Fibroblast of lung (primary cell): ENCODE results near the gene MAP3K1. TPM values are rescaled to one million over a fixed set of nuclear protein-coding genes. Genes with fewer than 3 reads are reported as not detected.

Source experiments
- DNase-seq, 2 donors: peaks; one replicate each; pipeline versions ENCODE4 v3.0.0 to v3.0.0-alpha.2; 2010; ENCODE audit warnings: low read depth in 2 of 2
- H2AFZ ChIP-seq: 2 replicates; pipeline ENCODE4 v1.5.1; 2012; ENCODE audit warnings: low read length, control low read depth, inconsistent platforms
- H3K27ac ChIP-seq: 2 replicates; pipeline ENCODE4 v1.5.1; 2011; ENCODE audit warnings: low read length, control low read depth; ENCODE audit not compliant: insufficient read depth
- H3K27me3 ChIP-seq: 2 replicates; pipeline ENCODE4 v1.5.1; 2011; ENCODE audit warnings: mild to moderate bottlenecking, low read length; ENCODE audit not compliant: control insufficient read depth, insufficient read depth
- H3K36me3 ChIP-seq: 2 replicates; pipeline ENCODE4 v1.5.1; 2011; ENCODE audit warnings: low read length; ENCODE audit not compliant: control insufficient read depth, insufficient read depth
- H3K4me1 ChIP-seq: 2 replicates; pipeline ENCODE4 v1.5.1; 2011; ENCODE audit warnings: low read length; ENCODE audit not compliant: control insufficient read depth, insufficient read depth; ENCODE audit errors: extremely low read depth
- H3K4me2 ChIP-seq: 2 replicates; pipeline ENCODE4 v1.5.1; 2011; ENCODE audit warnings: low read length, control low read depth; ENCODE audit not compliant: insufficient read depth; ENCODE audit errors: extremely low read depth
- H3K4me3 ChIP-seq, 4 experiments: fragments of 200-600 bp in 1 of 4; sonication (generic) in 1 of 4; replicated peaks in 1 of 4; 2 replicates each; pipeline ENCODE4 v1.5.1; 2011 to 2016; ENCODE audit warnings: low read length in 4 of 4, low read depth in 3 of 4, mild to moderate bottlenecking in 3 of 4, control low read depth in 2 of 4, inconsistent platforms in 1 of 4, mixed read lengths in 1 of 4; ENCODE audit not compliant: insufficient read depth in 1 of 4; ENCODE audit errors: control extremely low read depth in 1 of 4
- H3K79me2 ChIP-seq: 2 replicates; pipeline ENCODE4 v1.5.1; 2012; ENCODE audit warnings: mild to moderate bottlenecking, low read length, inconsistent platforms; ENCODE audit not compliant: control insufficient read depth, insufficient read depth
- H3K9ac ChIP-seq: 2 replicates; pipeline ENCODE4 v1.5.1; 2011; ENCODE audit warnings: mild to moderate bottlenecking, low read length, control low read depth; ENCODE audit not compliant: insufficient read depth
- H3K9me3 ChIP-seq: 2 replicates; pipeline ENCODE4 v1.5.1; 2012; ENCODE audit warnings: low read depth, low read length; ENCODE audit not compliant: control insufficient read depth, insufficient read depth
- H4K20me1 ChIP-seq: 2 replicates; pipeline ENCODE4 v1.5.1; 2011; ENCODE audit warnings: low read length; ENCODE audit not compliant: control insufficient read depth, insufficient read depth; ENCODE audit errors: extremely low read depth
- EZH2 ChIP-seq: IDR thresholded peaks from 2 replicates; pipeline ENCODE4 v1.5.1; 2012; ENCODE audit warnings: low read length, control low read depth, mild to moderate bottlenecking; ENCODE audit errors: missing control alignments
- polyA plus RNA-seq, 2 donors: library from polyadenylated mRNA; depleted of rRNA in 1 of 2; stranded (reverse) in 1 of 2; unstranded in 1 of 2; fragments of >200 nt; gene quantifications; 2 replicates each; pipeline ENCODE4 v1.2.1, GENCODE V29; 2011 to 2012; ENCODE audit warnings: missing spikeins in 1 of 2
- total RNA-seq: library from RNA; depleted of rRNA; stranded (reverse); fragments of >200 nt; gene quantifications from 2 replicates; pipeline ENCODE4 v1.2.1, GENCODE V29; 2014
- TF ChIP-seq, protein P1 (sequence below), 2 donors: IDR thresholded peaks in 1 of 2; conservative IDR thresholded peaks in 1 of 2; 1 replicate in 1 of 2; 2 replicates in 1 of 2; pipeline ENCODE4 v1.5.1; 2011 to 2012; ENCODE audit warnings: low read length in 2 of 2, control low read depth in 1 of 2, inconsistent platforms in 1 of 2, low read depth in 1 of 2, mild to moderate bottlenecking in 1 of 2

Gene MAP3K1
- total and polyA plus RNA-seq, 2 donors (not counting 1 experiment from before 2014, with no cell fraction given) = 5.3 to 6.8 TPM

DNA sequence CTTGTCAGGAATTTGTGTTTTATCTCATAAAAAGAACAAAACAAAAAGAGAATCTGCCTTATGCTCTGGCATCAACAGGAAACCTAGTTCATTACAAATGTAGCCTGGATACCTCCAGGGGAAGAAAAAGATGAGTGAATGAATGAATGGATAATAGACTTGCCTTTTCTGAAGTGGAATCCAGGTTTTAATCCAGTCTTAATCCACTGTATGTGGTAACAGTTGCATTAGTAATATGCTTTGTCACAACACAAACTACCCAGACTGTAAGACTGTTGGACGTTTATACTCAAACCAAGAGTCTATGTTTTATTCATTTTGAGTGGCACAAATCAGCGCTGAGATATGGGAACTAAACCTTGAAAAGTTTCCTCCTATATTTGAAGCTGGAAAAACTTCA lies 32.1 kb upstream of the MAP3K1 start:
- Histone ChIP-seq H3K4me2 (no peak overlapping the region), H3K27ac (no peak overlapping the region), H3K4me1 (no peaks in the 10 kb centered on the region), H3K4me3 (no peak overlapping the region), H3K9me3 (no peaks in the 10 kb centered on the region), H4K20me1 (no peaks in the 10 kb centered on the region), H3K9ac (no peak overlapping the region), H2AFZ (no peak overlapping the region), H3K27me3 (no peaks in the 10 kb centered on the region), H3K79me2 (no peaks in the 10 kb centered on the region), H3K36me3 (no peaks in the 10 kb centered on the region)
- no peak for TF ChIP-seq EZH2
- TF ChIP-seq, protein P1, sequence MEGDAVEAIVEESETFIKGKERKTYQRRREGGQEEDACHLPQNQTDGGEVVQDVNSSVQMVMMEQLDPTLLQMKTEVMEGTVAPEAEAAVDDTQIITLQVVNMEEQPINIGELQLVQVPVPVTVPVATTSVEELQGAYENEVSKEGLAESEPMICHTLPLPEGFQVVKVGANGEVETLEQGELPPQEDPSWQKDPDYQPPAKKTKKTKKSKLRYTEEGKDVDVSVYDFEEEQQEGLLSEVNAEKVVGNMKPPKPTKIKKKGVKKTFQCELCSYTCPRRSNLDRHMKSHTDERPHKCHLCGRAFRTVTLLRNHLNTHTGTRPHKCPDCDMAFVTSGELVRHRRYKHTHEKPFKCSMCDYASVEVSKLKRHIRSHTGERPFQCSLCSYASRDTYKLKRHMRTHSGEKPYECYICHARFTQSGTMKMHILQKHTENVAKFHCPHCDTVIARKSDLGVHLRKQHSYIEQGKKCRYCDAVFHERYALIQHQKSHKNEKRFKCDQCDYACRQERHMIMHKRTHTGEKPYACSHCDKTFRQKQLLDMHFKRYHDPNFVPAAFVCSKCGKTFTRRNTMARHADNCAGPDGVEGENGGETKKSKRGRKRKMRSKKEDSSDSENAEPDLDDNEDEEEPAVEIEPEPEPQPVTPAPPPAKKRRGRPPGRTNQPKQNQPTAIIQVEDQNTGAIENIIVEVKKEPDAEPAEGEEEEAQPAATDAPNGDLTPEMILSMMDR (conservative IDR thresholded peaks at IDR 0.05 in 1 of 2, IDR thresholded peaks at IDR 0.05 in 1 of 2; ENCODE audit: low read depth in 1 of 2, low read length in 2 of 2) = no peak
- DNase-seq = no peak

DNA sequence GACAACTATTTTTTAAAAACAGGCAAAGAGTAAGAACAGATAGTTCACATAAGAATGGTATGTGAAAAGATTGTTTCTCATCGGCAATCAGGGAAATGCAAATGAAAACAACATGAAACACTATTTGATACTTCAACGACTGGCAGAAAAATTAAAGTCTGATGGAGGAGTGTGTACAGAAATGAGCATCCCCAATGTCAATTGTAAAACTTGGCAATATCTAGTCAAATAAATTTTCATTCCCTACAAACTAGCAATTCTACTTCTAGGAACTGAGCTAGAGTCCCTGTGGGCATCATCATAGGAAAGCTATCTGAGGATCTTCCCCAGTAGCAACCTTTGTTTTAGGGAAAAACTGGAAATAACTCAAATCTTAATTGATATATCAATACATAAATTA lies 29.0 kb upstream of the MAP3K1 start:
- no peak for DNase-seq
- H4K20me1 ChIP-seq = no peaks in the 10 kb centered on the region

DNA sequence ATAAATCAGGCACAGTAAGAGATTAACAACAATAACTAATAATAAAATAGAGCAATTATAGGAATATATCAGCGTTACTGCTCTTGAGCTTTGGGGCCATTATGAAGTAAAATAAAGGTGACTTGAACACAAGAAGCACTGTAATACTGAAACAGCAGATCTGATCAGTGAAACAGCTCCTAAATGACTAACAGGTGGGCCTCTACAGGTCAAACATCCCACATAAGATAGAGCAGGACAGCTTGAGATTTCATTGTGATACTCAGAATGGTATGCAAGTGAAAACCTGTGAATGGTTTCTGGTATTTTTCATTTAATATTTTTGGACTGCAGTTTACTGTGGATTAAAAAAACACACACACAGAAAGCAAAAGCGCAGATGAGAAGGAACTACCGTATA lies 24.0 kb upstream of the MAP3K1 start:
- Histone ChIP-seq H3K79me2 (no peaks in the 10 kb centered on the region), H3K27me3 (no peaks in the 10 kb centered on the region), H3K36me3 (no peaks in the 10 kb centered on the region), H2AFZ (no peak overlapping the region), H3K9me3 (no peaks in the 10 kb centered on the region), H3K4me1 (no peaks in the 10 kb centered on the region), H3K27ac (no peak overlapping the region), H3K4me3 (no peak overlapping the region), H3K9ac (no peak overlapping the region), H4K20me1 (no peaks in the 10 kb centered on the region), H3K4me2 (no peak overlapping the region)
- no peak for DNase-seq
- TF ChIP-seq EZH2 = no peak
- TF ChIP-seq, protein P1 (conservative IDR thresholded peaks at IDR 0.05 in 1 of 2, IDR thresholded peaks at IDR 0.05 in 1 of 2; ENCODE audit: low read depth in 1 of 2, low read length in 2 of 2) = no peak

More for the DNA sequence above, 29.0 kb upstream of the MAP3K1 start:
- TF ChIP-seq, protein P1 (conservative IDR thresholded peaks at IDR 0.05 in 1 of 2, IDR thresholded peaks at IDR 0.05 in 1 of 2; ENCODE audit: low read depth in 1 of 2, low read length in 2 of 2) = no peak
- TF ChIP-seq EZH2 = no peak
- Histone ChIP-seq H3K36me3 (no peaks in the 10 kb centered on the region), H3K79me2 (no peaks in the 10 kb centered on the region), H2AFZ (no peak overlapping the region), H3K9me3 (no peaks in the 10 kb centered on the region), H3K27me3 (no peaks in the 10 kb centered on the region), H3K9ac (no peak overlapping the region), H3K4me3 (no peak overlapping the region), H3K4me1 (no peaks in the 10 kb centered on the region), H3K4me2 (no peak overlapping the region), H3K27ac (no peak overlapping the region)
